ENCODE data around the gene EPS15.
"Not testable (repeated sequence)": the region's sequence is repeated elsewhere in the genome, so short reads cannot be mapped to it uniquely, and the experiment has no call there.

Gene EPS15

DNA sequence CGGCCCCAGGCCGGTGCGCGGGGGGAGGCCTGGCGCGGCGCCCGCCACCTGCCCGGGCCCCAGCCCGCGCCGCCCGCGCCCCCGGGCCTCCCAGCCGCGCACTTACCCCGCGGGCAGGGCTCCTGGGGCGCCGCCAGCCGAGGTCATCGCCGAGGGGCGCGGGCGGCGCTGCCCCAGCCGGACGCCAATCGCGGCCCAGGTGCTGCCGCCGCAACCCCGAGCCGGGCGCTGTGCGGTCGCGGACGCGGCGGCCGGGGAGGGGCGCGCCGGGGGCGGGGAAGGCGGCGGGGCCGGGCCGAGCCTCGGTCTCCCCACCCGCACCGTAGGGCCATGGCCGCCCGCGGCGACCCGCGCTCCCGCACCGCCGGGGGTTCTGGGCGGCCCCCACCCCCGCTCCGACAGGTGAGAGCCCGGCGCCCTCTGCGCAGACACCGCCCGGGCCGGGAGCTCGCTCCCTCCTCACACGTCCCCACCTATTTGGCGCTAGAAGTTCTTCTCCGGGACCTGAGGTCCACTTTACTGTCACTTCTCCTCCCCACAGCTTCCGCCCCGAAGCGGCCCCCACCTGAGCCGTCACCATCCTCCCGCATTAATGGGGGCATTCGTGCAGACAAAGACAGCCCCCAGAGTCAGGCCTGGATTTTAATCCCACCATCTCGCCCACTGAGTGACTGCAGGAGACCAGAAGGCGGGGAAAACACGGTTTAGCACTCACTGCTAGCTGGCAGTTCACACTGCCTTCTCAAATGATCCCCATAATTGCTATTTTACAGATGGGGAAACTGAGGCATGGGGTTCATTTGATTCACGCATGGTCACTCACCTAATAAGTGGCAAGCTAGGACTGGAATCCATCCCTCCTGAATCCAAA lies 188.5 kb downstream of the EPS15 start, which contains the start of gene TTC39A:
TSS of gene TTC39A (minus strand) at position 232 of the 871 bp plus-strand sequence. CDS start at position 147, 85 bp downstream.
- peak within 1 kb of the TSS in 1 of 2 donors; percentile 41 for H3K9ac ChIP-seq (ENCODE audit: low read depth in 1 of 2, low read length in 2 of 2)
- peak within 1 kb of the TSS; percentile 61 to 71 for H3K4me3 ChIP-seq (ENCODE audit: low read depth in 1 of 2, low read length in 2 of 2)
- no peaks in the 10 kb centered on the region for H3K9me3 ChIP-seq (ENCODE audit: control insufficient read depth in 1 of 2, low read length in 2 of 2)
- H3K27ac ChIP-seq (ENCODE audit: low read depth, low read length), result peak within 1 kb of the TSS; percentile 46
- H3K27me3 ChIP-seq (ENCODE audit: control insufficient read depth in 1 of 2, insufficient read depth in 2 of 2, low read length in 2 of 2), result peaks cover 3 to 7% of the 10 kb centered on the region in 2 donors
- H3K36me3 ChIP-seq (ENCODE audit: control insufficient read depth in 1 of 2, insufficient read depth in 2 of 2, low read length in 2 of 2), result no peaks in the 10 kb centered on the region
- H3K4me1 ChIP-seq (ENCODE audit: control insufficient read depth in 1 of 2, insufficient read depth in 2 of 2, low read length in 2 of 2), result peaks cover 15 to 23% of the 10 kb centered on the region in 2 donors

DNA sequence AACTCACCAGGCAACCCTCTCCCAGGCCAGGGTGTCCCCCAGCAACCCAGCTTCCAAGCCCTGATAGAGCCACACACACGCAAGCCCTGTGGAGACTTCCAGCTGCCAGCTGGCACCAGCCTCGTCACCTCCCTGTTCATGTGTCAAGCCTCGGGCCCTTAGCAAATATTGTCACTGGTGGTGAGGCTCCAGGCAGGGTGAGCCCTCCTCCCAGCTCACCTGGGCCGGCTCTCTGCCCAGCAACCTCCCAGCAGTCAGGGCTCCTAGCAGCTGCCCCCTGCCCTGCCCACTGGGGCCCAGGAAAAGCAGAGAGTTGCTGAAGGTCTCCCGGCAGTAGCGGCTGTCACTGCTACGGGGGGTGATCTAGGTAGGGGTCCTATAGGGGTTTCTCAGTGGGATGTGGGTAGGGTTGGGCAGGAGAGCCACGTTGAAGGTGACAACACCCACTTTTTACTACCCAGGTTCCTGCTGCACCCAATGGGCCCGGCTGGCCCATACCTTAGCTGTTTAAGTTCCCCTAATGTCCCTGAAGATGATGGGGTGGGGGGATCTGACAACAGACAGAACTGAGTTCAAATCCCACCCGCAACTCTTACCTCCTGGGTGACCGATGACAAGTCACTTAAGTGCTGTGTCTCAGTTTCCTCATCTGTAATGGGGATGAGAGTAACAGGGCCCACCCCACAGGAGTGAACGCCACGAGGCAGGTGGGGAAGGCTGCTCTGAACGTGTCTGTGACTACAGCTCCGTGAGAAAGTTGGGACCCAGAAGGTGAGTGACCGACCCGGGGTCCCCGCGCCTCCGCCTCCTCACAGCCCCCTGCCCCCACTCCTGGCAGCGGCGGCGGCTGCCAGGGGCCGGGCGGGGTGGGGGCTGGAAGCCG lies 189.4 kb downstream of the EPS15 start:
- H3K27ac ChIP-seq (ENCODE audit: low read depth, low read length), result peak overlapping the region; percentile 46
- peak overlapping the region in 1 of 2 donors; percentile 35 for H3K9ac ChIP-seq (ENCODE audit: low read depth in 1 of 2, low read length in 2 of 2)
- peaks cover 11 to 16% of the 10 kb centered on the region in 2 donors for H3K4me1 ChIP-seq (ENCODE audit: control insufficient read depth in 1 of 2, insufficient read depth in 2 of 2, low read length in 2 of 2)
- H3K4me3 ChIP-seq (ENCODE audit: low read depth in 1 of 2, low read length in 2 of 2), result peak overlapping the region; percentile 19 to 61
- peaks cover 3 to 7% of the 10 kb centered on the region in 2 donors for H3K27me3 ChIP-seq (ENCODE audit: control insufficient read depth in 1 of 2, insufficient read depth in 2 of 2, low read length in 2 of 2)
- H3K36me3 ChIP-seq (ENCODE audit: control insufficient read depth in 1 of 2, insufficient read depth in 2 of 2, low read length in 2 of 2), result no peaks in the 10 kb centered on the region
- H3K9me3 ChIP-seq (ENCODE audit: control insufficient read depth in 1 of 2, low read length in 2 of 2), result no peaks in the 10 kb centered on the region

DNA sequence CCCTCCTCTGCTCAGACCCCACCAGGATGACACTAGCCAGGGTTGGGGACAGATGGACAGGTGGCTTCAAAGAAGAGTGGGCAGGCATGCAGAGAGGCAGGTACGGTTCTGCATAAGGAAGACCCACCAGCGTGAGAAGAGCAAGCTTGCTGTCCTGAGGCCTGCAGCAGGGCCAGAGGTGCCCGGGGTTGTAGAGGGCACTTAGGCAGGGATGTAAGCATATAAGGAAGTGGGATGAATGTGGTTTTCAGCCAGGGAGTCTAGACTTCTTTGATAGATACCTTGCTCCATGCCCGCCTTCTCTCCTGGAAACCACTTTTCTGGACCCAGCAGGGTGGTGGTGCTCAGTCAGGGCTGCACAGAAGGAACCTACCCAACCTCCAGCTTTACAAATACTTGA lies 190.1 kb downstream of the EPS15 start:
- no peak overlapping the region for H3K4me3 ChIP-seq (ENCODE audit: low read depth in 1 of 2, low read length in 2 of 2)
- H3K27me3 ChIP-seq (ENCODE audit: control insufficient read depth in 1 of 2, insufficient read depth in 2 of 2, low read length in 2 of 2), result peaks cover 3 to 7% of the 10 kb centered on the region in 2 donors
- H3K36me3 ChIP-seq (ENCODE audit: control insufficient read depth in 1 of 2, insufficient read depth in 2 of 2, low read length in 2 of 2), result no peaks in the 10 kb centered on the region
- peaks cover 11 to 16% of the 10 kb centered on the region in 2 donors for H3K4me1 ChIP-seq (ENCODE audit: control insufficient read depth in 1 of 2, insufficient read depth in 2 of 2, low read length in 2 of 2)
- H3K9me3 ChIP-seq (ENCODE audit: control insufficient read depth in 1 of 2, low read length in 2 of 2), result no peaks in the 10 kb centered on the region
- H3K9ac ChIP-seq (ENCODE audit: low read depth in 1 of 2, low read length in 2 of 2), result no peak overlapping the region
- no peak overlapping the region for H3K27ac ChIP-seq (ENCODE audit: low read depth, low read length)

DNA sequence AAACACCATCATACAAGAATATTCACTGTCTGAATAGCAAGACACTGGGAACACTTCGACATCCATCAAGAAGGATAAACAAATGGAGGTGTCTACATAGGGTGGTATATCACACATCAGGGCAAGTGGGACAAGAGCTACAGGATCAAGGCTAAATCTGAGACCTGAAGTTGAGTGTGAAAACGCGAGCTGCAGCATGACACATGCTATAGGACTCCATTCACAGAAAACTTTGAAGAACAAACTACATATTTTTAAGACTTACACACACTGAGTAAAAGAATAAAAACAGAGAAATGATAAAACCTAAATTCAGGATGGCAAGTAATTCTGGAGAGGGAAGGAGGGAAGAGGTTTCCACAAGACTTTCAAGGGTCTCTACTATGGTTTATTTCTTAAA lies 190.8 kb downstream of the EPS15 start:
- Histone ChIP-seq H3K9me3 (ENCODE audit: control insufficient read depth in 1 of 2, low read length in 2 of 2) (no peaks in the 10 kb centered on the region), H3K4me3 (ENCODE audit: low read depth in 1 of 2, low read length in 2 of 2) (no peak overlapping the region), H3K27ac (ENCODE audit: low read depth, low read length) (no peak overlapping the region), H3K36me3 (ENCODE audit: control insufficient read depth in 1 of 2, insufficient read depth in 2 of 2, low read length in 2 of 2) (no peaks in the 10 kb centered on the region), H3K9ac (ENCODE audit: low read depth in 1 of 2, low read length in 2 of 2) (no peak overlapping the region), H3K27me3 (ENCODE audit: control insufficient read depth in 1 of 2, insufficient read depth in 2 of 2, low read length in 2 of 2) (peaks cover 3 to 7% of the 10 kb centered on the region in 2 donors), H3K4me1 (ENCODE audit: control insufficient read depth in 1 of 2, insufficient read depth in 2 of 2, low read length in 2 of 2) (peaks cover 11 to 16% of the 10 kb centered on the region in 2 donors)

- no peaks in the 10 kb centered on the region for H3K36me3 ChIP-seq (ENCODE audit: control insufficient read depth in 1 of 2, insufficient read depth in 2 of 2, low read length in 2 of 2)
- H3K4me3 ChIP-seq (ENCODE audit: low read depth in 1 of 2, low read length in 2 of 2), result no peak overlapping the region
Measured at GRCh38 chr1:51327386-51327785, 191.7 kb downstream of the EPS15 start.

DNA sequence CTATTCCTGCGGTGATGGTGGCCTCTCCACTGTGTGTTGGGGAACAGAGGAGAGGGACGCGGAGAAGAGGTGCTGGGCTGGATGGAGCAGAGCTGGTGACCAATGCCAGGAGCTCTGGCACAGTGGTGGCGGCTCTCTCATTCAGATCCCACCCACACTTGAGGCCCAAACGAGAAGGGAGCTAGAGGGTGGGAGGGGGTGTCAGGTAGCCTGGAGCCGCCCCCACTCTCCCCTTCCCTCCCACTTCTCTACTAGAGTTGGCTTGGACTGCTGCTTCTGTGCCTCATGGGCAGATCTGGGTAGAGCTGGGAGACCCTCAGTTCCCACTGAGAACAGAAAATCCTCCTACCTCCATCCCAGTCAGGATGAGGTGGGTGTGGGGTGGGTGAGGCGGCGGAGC lies 192.2 kb downstream of the EPS15 start:
- no peak overlapping the region for H3K4me3 ChIP-seq (ENCODE audit: low read depth in 1 of 2, low read length in 2 of 2)
- no peaks in the 10 kb centered on the region for H3K36me3 ChIP-seq (ENCODE audit: control insufficient read depth in 1 of 2, insufficient read depth in 2 of 2, low read length in 2 of 2)
- H3K27ac ChIP-seq (ENCODE audit: low read depth, low read length), result no peak overlapping the region
- H3K9me3 ChIP-seq (ENCODE audit: control insufficient read depth in 1 of 2, low read length in 2 of 2), result no peaks in the 10 kb centered on the region
- peaks cover 11 to 16% of the 10 kb centered on the region in 2 donors for H3K4me1 ChIP-seq (ENCODE audit: control insufficient read depth in 1 of 2, insufficient read depth in 2 of 2, low read length in 2 of 2)
- no peak overlapping the region for H3K9ac ChIP-seq (ENCODE audit: low read depth in 1 of 2, low read length in 2 of 2)
- peaks cover 3 to 7% of the 10 kb centered on the region in 2 donors for H3K27me3 ChIP-seq (ENCODE audit: control insufficient read depth in 1 of 2, insufficient read depth in 2 of 2, low read length in 2 of 2)

More at GRCh38 chr1:51327386-51327785, 191.7 kb downstream of the EPS15 start:
- Histone ChIP-seq H3K9ac (ENCODE audit: low read depth in 1 of 2, low read length in 2 of 2) (no peak overlapping the region), H3K27me3 (ENCODE audit: control insufficient read depth in 1 of 2, insufficient read depth in 2 of 2, low read length in 2 of 2) (peaks cover 3 to 7% of the 10 kb centered on the region in 2 donors), H3K4me1 (ENCODE audit: control insufficient read depth in 1 of 2, insufficient read depth in 2 of 2, low read length in 2 of 2) (peaks cover 11 to 16% of the 10 kb centered on the region in 2 donors), H3K27ac (ENCODE audit: low read depth, low read length) (no peak overlapping the region), H3K9me3 (ENCODE audit: control insufficient read depth in 1 of 2, low read length in 2 of 2) (no peaks in the 10 kb centered on the region)

DNA sequence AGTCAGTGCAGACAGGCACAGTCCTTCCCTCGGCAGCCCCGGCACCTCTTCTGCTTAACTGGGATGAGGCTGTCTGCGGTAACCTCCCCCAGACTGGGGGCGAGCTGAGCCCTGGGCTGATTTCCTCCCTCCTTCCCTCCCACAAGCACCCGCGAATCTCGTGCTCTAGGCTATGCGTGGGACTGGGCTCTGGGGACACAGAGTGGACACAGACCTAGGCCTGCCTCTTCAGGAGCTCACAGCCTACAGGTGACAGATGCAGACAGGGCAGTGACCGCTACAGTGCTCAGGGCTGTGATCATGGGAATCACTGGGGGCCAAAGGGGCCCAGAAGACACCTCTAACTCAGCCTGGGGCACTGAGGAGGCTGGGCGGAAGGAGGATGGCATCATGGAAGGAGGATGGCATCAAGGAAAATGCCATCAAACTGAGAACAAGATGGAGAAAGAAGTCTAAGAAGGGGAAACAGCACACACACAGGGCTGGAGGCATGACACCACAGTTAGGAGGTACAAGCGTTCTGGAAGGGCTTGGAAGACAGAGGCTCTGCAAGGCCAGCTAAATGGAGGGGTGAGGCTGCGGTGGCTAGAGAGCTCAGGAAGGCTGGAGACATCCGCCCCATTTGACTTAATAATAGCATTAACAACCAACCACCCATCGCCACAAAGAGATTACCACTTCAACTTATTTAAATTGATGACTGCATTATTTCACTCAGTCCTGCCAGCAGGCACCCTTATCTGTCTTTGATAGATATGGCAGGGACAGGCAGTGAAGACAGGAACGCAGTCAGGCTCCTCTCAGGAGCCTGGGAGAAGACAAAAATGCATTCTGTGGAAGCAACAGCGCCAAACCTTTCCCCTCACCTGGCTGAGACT lies 192.9 kb downstream of the EPS15 start:
- Histone ChIP-seq H3K27me3 (ENCODE audit: control insufficient read depth in 1 of 2, insufficient read depth in 2 of 2, low read length in 2 of 2) (peaks cover 3 to 6% of the 10 kb centered on the region in 2 donors), H3K27ac (ENCODE audit: low read depth, low read length) (no peak overlapping the region), H3K36me3 (ENCODE audit: control insufficient read depth in 1 of 2, insufficient read depth in 2 of 2, low read length in 2 of 2) (no peaks in the 10 kb centered on the region), H3K4me1 (ENCODE audit: control insufficient read depth in 1 of 2, insufficient read depth in 2 of 2, low read length in 2 of 2) (peaks cover 5 to 12% of the 10 kb centered on the region in 2 donors), H3K9me3 (ENCODE audit: control insufficient read depth in 1 of 2, low read length in 2 of 2) (no peaks in the 10 kb centered on the region), H3K4me3 (ENCODE audit: low read depth in 1 of 2, low read length in 2 of 2) (no peak overlapping the region), H3K9ac (ENCODE audit: low read depth in 1 of 2, low read length in 2 of 2) (no peak overlapping the region)

DNA sequence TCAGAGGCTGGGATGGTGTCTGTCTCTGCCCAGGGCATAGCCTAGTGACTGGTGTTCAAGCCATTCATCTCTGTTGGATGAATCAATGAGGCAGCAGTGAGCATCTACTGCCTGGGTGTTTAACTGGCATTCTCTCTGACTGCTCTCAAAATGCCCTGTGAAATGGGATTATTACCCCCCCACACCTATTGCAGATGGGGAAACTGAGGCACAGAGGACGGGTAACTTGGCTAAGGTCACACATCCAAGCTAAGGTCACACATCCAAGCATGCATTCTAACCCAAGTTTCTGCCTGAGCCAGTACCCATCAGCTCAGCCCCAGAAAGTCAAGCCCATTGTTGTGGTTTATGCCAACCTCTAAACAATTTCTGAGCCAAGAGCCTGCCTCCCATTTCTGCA lies 193.7 kb downstream of the EPS15 start:
- Histone ChIP-seq H3K27ac (ENCODE audit: low read depth, low read length) (no peak overlapping the region), H3K27me3 (ENCODE audit: control insufficient read depth in 1 of 2, insufficient read depth in 2 of 2, low read length in 2 of 2) (peaks cover 0 to 3% of the 10 kb centered on the region in 2 donors)

DNA sequence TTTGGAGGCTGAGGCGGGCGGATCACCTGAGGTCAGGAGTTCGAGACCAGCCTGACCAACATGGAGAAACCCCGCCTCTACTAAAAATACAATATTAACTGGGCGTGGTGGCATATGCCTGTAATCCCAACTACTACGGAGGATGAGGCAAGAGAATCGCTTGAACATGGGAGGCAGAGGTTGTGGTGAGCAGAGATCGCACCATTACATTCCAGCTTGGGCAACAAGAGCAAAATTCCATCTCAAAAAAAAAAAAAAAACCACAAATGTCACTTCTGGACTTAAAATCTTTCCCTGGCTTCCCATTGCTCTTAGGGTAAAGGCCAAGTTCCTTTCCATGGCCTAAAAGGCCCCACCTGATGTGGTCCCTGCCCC lies 194.1 kb downstream of the EPS15 start:
- not testable (repeated sequence) for H3K36me3 ChIP-seq (ENCODE audit: control insufficient read depth in 1 of 2, insufficient read depth in 2 of 2, low read length in 2 of 2); H3K27ac ChIP-seq (ENCODE audit: low read depth, low read length)

More for the DNA sequence above, 193.7 kb downstream of the EPS15 start:
- H3K9ac ChIP-seq (ENCODE audit: low read depth in 1 of 2, low read length in 2 of 2), result no peak overlapping the region
- no peak overlapping the region for H3K4me3 ChIP-seq (ENCODE audit: low read depth in 1 of 2, low read length in 2 of 2)
- peaks cover 0 to 7% of the 10 kb centered on the region in 2 donors for H3K4me1 ChIP-seq (ENCODE audit: control insufficient read depth in 1 of 2, insufficient read depth in 2 of 2, low read length in 2 of 2)
- no peaks in the 10 kb centered on the region for H3K9me3 ChIP-seq (ENCODE audit: control insufficient read depth in 1 of 2, low read length in 2 of 2)
- no peaks in the 10 kb centered on the region for H3K36me3 ChIP-seq (ENCODE audit: control insufficient read depth in 1 of 2, insufficient read depth in 2 of 2, low read length in 2 of 2)

More for the DNA sequence above, 194.1 kb downstream of the EPS15 start:
- H3K27me3 ChIP-seq (ENCODE audit: control insufficient read depth in 1 of 2, insufficient read depth in 2 of 2, low read length in 2 of 2); H3K4me1 ChIP-seq (ENCODE audit: control insufficient read depth in 1 of 2, insufficient read depth in 2 of 2, low read length in 2 of 2); H3K9me3 ChIP-seq (ENCODE audit: control insufficient read depth in 1 of 2, low read length in 2 of 2); H3K9ac ChIP-seq (ENCODE audit: low read depth in 1 of 2, low read length in 2 of 2); H3K4me3 ChIP-seq (ENCODE audit: low read depth in 1 of 2, low read length in 2 of 2): not testable (repeated sequence)

Data from duodenal mucosa (tissue), 2 donors.